HepG2 (cell line): ENCODE data around the gene FLAD1. TPM values are rescaled to one million over a fixed set of nuclear protein-coding genes. Genes with fewer than 3 reads are reported as not detected.

Experiments
- KDM6A ChIP-seq: IDR thresholded peaks from 2 replicates; pipeline ENCODE4 v1.6.1; 2016; ENCODE audit warnings: low read depth
- KLF15 ChIP-seq: sonication (generic); formaldehyde crosslinking; IDR thresholded peaks from 2 replicates; pipeline ENCODE4 v1.8.1; 2023; ENCODE audit warnings: borderline replicate concordance, mild to moderate bottlenecking, inconsistent platforms, missing genetic modification reagents, mixed read lengths
- PCBP1 ChIP-seq: fragments of 200-400 bp; formaldehyde crosslinking; IDR thresholded peaks from 2 replicates; pipeline ENCODE4 v1.6.1; 2017; ENCODE audit warnings: mild to moderate bottlenecking, low read depth, low read length, borderline replicate concordance
- PLRG1 ChIP-seq: fragments of 450-650 bp; conservative IDR thresholded peaks from 2 replicates; pipeline ENCODE4 v1.6.1; 2016
- SIN3B ChIP-seq: fragments of 150-350 bp; IDR thresholded peaks from 2 replicates; pipeline ENCODE4 v1.6.1; 2014; ENCODE audit warnings: low read length
- SPEN ChIP-seq: sonication (generic); formaldehyde crosslinking; IDR thresholded peaks from 2 replicates; pipeline ENCODE4 v1.5.1; 2020; ENCODE audit warnings: low read depth, mild to moderate bottlenecking, missing genetic modification reagents
- TEAD3 ChIP-seq: optimal IDR thresholded peaks from 2 replicates; pipeline ENCODE3; 2016; ENCODE audit warnings: borderline replicate concordance
- ZMYM3 ChIP-seq: sonication (generic); formaldehyde crosslinking; IDR thresholded peaks from 2 replicates; pipeline ENCODE4 v1.5.1; 2020; ENCODE audit warnings: mild to moderate bottlenecking, missing genetic modification reagents
- ZNF333 ChIP-seq: sonication (generic); formaldehyde crosslinking; IDR thresholded peaks from 2 replicates; pipeline ENCODE4 v1.4.0; 2020; ENCODE audit warnings: mild to moderate bottlenecking, missing genetic modification reagents, borderline replicate concordance
- ZNF441 ChIP-seq: sonication (generic); formaldehyde crosslinking; IDR thresholded peaks from 2 replicates; pipeline ENCODE4 v1.7.0; 2021; ENCODE audit warnings: missing genetic modification reagents, borderline replicate concordance
- ZNF768 ChIP-seq: sonication (generic); formaldehyde crosslinking; IDR thresholded peaks from 2 replicates; pipeline ENCODE4 v1.4.0; 2020; ENCODE audit warnings: missing genetic modification reagents
- polyA plus RNA-seq, 8 experiments: library from polyadenylated mRNA; depleted of rRNA in 3 of 8; stranded (reverse) in 7 of 8; unstranded in 1 of 8; fragments of >200 nt; fragmentation: Illumina TruSeq in 4 of 8; extraction: Trizol in 4 of 8; gene quantifications; 2 replicates each; pipeline versions ENCODE4 v1.2.1 to v1.2.3, GENCODE V29; 2011 to 2016; ENCODE audit warnings: low read depth in 4 of 8, missing spikeins in 1 of 8, mixed read lengths in 1 of 8; ENCODE audit not compliant: insufficient read depth in 1 of 8
- total RNA-seq, 5 experiments: library from RNA; depleted of rRNA; stranded (reverse); fragments of >200 nt; fragmentation: Illumina TruSeq; extraction: Trizol; gene quantifications; 2 replicates each; pipeline ENCODE4 v1.2.3, GENCODE V29; 2016; ENCODE audit warnings: low read depth in 1 of 5
- TF ChIP-seq, protein P1 (sequence below): sonication (generic); formaldehyde crosslinking; IDR thresholded peaks from 2 replicates; pipeline ENCODE4 v1.8.1; 2023; ENCODE audit warnings: missing genetic modification reagents, mild to moderate bottlenecking, borderline replicate concordance
- TF ChIP-seq, protein P2 (sequence below): sonication (generic); formaldehyde crosslinking; IDR thresholded peaks from 2 replicates; pipeline ENCODE4 v1.4.0; 2020; ENCODE audit warnings: missing genetic modification reagents
- TF ChIP-seq, protein P3 (sequence below): sonication (generic); formaldehyde crosslinking; IDR thresholded peaks from 2 replicates; pipeline ENCODE4 v1.4.0; 2020; ENCODE audit warnings: missing genetic modification reagents, borderline replicate concordance
- TF ChIP-seq, protein P4 (sequence below): sonication (generic); formaldehyde crosslinking; IDR thresholded peaks from 2 replicates; pipeline ENCODE4 v1.9.0; 2021; ENCODE audit warnings: mild to moderate bottlenecking, missing genetic modification reagents

FLAD1 gene
- total and polyA plus RNA-seq, 2 of the 13 experiments (the other 11 are each of a cell fraction or from before 2014, with no cell fraction given): 25.9 to 32.8 TPM

DNA sequence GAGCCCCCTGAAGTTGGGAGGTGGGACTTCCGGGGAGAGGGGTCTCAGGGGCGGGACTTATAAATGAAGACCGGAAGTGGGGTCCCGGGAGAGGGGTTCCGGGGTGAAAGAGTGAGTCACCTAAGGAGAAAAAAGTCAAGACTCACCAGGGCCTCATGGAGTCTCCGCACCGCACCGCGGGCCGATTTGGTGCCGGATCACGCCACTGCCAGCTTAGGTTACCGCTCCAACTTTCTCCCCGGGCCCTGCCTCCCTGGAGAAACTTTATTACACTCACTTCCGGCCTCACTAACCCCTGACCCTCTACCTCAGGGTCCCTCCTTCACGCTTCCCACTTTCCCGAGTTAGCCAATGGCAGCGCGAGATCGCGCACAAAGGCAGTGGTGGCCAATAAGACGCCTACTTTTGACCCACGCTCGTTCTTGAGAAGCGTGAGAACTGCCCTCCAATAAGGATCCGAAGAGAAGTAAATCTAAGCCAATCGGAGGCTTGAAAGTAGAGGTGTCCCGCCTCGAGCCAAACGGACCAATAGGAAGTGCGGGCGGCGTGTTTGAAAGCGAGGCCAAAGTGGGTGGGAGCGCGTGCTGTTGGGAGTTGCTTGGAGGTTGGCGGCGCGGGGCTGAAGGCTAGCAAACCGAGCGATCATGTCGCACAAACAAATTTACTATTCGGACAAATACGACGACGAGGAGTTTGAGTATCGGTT, 8.9 kb upstream of the FLAD1 start, which contains the start of gene CKS1B (continued):
- TF ChIP-seq, protein P1, sequence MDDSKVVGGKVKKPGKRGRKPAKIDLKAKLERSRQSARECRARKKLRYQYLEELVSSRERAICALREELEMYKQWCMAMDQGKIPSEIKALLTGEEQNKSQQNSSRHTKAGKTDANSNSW (CRISPR knock-in tag): no peak
- TF ChIP-seq SPEN (CRISPR knock-in tag): peak; percentile 64; the same call in 1 of the 2 replicates
- TF ChIP-seq ZMYM3 (CRISPR knock-in tag): no peak
- TF ChIP-seq TEAD3 (CRISPR knock-in tag): no peak
- TF ChIP-seq SIN3B: peak; percentile 96
- no peak for TF ChIP-seq ZNF333
- TF ChIP-seq, protein P2, sequence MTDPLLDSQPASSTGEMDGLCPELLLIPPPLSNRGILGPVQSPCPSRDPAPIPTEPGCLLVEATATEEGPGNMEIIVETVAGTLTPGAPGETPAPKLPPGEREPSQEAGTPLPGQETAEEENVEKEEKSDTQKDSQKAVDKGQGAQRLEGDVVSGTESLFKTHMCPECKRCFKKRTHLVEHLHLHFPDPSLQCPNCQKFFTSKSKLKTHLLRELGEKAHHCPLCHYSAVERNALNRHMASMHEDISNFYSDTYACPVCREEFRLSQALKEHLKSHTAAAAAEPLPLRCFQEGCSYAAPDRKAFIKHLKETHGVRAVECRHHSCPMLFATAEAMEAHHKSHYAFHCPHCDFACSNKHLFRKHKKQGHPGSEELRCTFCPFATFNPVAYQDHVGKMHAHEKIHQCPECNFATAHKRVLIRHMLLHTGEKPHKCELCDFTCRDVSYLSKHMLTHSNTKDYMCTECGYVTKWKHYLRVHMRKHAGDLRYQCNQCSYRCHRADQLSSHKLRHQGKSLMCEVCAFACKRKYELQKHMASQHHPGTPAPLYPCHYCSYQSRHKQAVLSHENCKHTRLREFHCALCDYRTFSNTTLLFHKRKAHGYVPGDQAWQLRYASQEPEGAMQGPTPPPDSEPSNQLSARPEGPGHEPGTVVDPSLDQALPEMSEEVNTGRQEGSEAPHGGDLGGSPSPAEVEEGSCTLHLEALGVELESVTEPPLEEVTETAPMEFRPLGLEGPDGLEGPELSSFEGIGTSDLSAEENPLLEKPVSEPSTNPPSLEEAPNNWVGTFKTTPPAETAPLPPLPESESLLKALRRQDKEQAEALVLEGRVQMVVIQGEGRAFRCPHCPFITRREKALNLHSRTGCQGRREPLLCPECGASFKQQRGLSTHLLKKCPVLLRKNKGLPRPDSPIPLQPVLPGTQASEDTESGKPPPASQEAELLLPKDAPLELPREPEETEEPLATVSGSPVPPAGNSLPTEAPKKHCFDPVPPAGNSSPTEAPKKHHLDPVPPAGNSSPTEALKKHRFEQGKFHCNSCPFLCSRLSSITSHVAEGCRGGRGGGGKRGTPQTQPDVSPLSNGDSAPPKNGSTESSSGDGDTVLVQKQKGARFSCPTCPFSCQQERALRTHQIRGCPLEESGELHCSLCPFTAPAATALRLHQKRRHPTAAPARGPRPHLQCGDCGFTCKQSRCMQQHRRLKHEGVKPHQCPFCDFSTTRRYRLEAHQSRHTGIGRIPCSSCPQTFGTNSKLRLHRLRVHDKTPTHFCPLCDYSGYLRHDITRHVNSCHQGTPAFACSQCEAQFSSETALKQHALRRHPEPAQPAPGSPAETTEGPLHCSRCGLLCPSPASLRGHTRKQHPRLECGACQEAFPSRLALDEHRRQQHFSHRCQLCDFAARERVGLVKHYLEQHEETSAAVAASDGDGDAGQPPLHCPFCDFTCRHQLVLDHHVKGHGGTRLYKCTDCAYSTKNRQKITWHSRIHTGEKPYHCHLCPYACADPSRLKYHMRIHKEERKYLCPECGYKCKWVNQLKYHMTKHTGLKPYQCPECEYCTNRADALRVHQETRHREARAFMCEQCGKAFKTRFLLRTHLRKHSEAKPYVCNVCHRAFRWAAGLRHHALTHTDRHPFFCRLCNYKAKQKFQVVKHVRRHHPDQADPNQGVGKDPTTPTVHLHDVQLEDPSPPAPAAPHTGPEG (CRISPR knock-in tag): no peak
- 0 out of 2 replicates have a peak, but pooled peaks have one; percentile 29 for TF ChIP-seq PCBP1
- TF ChIP-seq, protein P3, sequence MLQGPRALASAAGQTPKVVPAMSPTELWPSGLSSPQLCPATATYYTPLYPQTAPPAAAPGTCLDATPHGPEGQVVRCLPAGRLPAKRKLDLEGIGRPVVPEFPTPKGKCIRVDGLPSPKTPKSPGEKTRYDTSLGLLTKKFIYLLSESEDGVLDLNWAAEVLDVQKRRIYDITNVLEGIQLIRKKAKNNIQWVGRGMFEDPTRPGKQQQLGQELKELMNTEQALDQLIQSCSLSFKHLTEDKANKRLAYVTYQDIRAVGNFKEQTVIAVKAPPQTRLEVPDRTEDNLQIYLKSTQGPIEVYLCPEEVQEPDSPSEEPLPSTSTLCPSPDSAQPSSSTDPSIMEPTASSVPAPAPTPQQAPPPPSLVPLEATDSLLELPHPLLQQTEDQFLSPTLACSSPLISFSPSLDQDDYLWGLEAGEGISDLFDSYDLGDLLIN: no peak
- TF ChIP-seq ZNF441 (CRISPR knock-in tag): no peak
- TF ChIP-seq KLF15 (CRISPR knock-in tag): no peak
- TF ChIP-seq, protein P4, sequence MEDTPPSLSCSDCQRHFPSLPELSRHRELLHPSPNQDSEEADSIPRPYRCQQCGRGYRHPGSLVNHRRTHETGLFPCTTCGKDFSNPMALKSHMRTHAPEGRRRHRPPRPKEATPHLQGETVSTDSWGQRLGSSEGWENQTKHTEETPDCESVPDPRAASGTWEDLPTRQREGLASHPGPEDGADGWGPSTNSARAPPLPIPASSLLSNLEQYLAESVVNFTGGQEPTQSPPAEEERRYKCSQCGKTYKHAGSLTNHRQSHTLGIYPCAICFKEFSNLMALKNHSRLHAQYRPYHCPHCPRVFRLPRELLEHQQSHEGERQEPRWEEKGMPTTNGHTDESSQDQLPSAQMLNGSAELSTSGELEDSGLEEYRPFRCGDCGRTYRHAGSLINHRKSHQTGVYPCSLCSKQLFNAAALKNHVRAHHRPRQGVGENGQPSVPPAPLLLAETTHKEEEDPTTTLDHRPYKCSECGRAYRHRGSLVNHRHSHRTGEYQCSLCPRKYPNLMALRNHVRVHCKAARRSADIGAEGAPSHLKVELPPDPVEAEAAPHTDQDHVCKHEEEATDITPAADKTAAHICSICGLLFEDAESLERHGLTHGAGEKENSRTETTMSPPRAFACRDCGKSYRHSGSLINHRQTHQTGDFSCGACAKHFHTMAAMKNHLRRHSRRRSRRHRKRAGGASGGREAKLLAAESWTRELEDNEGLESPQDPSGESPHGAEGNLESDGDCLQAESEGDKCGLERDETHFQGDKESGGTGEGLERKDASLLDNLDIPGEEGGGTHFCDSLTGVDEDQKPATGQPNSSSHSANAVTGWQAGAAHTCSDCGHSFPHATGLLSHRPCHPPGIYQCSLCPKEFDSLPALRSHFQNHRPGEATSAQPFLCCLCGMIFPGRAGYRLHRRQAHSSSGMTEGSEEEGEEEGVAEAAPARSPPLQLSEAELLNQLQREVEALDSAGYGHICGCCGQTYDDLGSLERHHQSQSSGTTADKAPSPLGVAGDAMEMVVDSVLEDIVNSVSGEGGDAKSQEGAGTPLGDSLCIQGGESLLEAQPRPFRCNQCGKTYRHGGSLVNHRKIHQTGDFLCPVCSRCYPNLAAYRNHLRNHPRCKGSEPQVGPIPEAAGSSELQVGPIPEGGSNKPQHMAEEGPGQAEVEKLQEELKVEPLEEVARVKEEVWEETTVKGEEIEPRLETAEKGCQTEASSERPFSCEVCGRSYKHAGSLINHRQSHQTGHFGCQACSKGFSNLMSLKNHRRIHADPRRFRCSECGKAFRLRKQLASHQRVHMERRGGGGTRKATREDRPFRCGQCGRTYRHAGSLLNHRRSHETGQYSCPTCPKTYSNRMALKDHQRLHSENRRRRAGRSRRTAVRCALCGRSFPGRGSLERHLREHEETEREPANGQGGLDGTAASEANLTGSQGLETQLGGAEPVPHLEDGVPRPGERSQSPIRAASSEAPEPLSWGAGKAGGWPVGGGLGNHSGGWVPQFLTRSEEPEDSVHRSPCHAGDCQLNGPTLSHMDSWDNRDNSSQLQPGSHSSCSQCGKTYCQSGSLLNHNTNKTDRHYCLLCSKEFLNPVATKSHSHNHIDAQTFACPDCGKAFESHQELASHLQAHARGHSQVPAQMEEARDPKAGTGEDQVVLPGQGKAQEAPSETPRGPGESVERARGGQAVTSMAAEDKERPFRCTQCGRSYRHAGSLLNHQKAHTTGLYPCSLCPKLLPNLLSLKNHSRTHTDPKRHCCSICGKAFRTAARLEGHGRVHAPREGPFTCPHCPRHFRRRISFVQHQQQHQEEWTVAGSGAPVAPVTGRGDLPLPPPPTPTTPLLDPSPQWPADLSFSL (CRISPR knock-in tag): no peak
- no peak for TF ChIP-seq PLRG1
- TF ChIP-seq ZNF768 (CRISPR knock-in tag): no peak
- no peak for TF ChIP-seq KDM6A
